ENCODE results near the gene SLC24A3.

DNA sequence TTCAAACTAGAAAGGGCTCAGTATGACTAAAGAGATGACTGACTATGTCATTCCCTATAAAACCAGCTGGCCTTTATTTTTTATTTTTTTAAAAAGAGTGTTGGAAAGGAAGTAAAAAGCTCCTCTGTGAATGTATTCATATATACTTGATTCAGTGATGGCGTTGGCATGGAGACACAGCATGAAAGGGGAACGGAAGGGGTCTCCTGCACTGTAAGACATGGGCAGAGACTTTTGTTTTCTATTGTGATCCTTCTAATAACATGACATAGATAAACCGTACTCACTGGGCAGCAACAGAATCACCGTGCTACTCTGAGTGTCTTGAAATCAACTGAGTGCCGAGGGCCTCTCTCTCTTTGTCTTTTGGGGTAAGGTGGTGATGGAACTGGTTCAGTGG is 317.6 kb downstream of the SLC24A3 start:
- no peak for TF ChIP-seq ZNF114 (CRISPR knock-in tag; IDR thresholded peaks at IDR 0.05)
- TF ChIP-seq, protein P1, sequence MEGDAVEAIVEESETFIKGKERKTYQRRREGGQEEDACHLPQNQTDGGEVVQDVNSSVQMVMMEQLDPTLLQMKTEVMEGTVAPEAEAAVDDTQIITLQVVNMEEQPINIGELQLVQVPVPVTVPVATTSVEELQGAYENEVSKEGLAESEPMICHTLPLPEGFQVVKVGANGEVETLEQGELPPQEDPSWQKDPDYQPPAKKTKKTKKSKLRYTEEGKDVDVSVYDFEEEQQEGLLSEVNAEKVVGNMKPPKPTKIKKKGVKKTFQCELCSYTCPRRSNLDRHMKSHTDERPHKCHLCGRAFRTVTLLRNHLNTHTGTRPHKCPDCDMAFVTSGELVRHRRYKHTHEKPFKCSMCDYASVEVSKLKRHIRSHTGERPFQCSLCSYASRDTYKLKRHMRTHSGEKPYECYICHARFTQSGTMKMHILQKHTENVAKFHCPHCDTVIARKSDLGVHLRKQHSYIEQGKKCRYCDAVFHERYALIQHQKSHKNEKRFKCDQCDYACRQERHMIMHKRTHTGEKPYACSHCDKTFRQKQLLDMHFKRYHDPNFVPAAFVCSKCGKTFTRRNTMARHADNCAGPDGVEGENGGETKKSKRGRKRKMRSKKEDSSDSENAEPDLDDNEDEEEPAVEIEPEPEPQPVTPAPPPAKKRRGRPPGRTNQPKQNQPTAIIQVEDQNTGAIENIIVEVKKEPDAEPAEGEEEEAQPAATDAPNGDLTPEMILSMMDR (conservative IDR thresholded peaks at IDR 0.05; ENCODE audit: low read depth in 2 of 2) = no peak
